Measurements from ENCODE around the gene ARL6IP1.
"Not testable (repeated sequence)": the region's sequence is repeated elsewhere in the genome, so short reads cannot be mapped to it uniquely, and the experiment has no call there.

Gene ARL6IP1

DNA sequence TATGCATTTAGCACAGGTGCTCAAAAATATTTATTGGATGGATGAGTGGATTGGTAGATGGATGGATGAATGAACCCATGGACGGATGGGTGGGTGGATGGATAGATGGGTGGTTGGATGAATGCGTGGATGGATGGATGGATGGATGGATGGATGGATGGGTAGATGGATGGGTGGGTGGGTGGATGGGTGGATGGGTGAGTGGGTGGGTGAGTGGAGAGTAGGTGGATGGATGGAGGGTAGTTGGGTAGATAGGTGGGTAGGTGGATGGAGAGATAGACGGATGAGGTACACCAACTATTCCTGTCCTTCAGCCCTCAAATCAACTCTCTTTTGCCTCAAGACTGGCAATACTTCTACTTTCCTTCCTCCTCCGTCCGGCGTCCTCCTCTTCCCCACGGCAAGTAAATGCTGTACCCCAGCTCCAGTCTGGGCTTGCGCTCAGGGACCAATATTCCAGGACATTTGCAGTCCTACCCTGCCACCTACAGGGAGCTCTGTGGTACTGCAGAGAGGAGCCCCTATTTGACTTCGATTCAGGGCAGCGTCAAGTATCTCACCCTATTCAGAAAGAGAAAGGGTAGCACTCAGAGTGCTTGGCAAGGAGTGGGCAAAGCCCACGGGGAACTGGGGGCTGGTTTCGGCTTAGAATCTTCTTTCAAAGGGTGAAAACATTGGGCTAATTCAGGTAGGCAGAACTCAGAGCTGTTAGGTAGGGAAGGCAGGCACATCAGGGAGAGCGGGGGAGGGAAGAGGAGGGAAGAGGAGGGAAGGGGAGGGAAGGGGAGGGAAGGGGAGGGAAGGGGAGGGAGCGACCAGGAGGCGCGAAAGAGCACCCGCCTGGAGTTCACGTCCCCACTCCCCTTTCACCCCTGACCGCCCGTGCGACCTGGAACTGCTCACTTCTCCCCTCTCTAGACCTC is 41.5 kb downstream of the ARL6IP1 start:
- DNase-seq (ENCODE audit: low read depth), result peak; percentile 21

DNA sequence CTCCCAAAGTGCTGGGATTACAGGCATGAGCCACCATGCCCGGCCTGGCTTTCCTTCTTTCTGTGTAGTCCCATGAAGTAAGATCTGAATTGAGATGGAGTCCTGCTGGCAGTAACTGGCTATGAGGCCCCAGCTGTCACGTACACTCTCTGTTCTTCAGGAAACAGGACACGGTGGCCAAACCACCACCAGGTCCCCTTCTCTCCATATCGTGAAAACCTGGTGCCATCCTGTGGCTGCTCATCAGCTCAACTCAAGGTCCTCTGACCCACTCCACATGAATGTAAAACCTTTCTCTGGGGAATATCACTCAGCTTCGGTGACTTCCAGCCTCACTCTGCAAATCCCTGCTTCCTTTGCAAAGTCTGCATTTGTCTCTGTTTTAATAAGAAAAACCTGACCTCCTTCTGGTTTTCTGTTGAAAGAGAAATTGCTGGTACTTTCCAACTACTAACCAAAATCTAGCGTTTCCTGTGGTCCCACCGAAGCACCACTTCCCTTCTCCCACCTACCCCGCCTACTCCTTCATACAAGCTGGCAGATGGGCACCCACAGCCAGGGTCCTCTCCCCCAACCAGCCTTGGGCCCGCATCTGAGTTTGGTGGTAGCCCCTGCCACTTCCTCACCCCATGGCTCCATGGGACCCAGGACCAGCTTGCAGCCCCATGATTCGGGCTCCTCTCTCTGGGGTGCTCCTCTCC is 43.2 kb downstream of the ARL6IP1 start:
- DNase-seq (ENCODE audit: low read depth), result not testable (repeated sequence)

DNA sequence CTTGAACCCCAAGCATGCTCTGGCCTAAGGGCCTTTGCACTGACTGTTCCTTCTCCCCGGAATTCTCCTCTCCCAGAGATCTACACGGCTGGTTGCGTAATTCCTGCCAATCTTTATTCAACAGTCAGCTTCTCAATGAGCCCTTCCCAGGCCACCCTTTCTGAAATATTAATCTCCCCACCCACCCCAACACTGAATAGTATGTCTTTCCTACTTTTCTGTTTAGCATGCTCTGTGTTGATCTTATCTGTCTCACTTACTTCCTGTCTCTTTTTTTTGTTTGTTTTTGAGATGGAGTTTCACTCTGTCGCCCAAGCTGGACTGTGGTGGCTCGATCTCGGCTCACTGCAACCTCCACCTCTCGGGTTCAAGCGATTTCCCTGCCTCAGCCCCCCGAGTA is 44.7 kb downstream of the ARL6IP1 start:
- DNase-seq (ENCODE audit: low read depth), result not testable (repeated sequence)

DNA sequence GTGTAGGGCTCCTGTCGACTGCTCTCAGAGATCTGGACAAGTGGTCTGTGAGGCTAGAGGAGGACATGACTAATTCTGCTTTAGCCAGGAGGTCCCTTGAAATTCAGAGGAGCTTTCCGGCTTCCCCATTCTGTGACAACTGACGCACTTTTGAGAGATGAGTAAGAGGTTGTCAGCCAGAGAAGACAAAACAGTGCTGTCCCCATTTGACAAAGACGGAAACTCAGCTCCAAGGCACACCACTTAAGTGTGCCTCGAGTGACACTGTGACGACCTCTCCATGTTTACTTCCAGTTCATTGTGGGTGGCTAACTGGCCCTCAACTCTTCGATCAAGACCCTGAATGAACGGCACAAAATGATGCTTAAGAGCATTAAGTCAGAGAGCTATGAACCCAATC is 58.5 kb downstream of the ARL6IP1 start:
- DNase-seq (ENCODE audit: low read depth), result not testable (repeated sequence)

Data from activated T-helper 1 cell treated with Interleukin-2 at 50 U/mL for 16 hours (primary cell).